ENCODE measurements around the gene HBZ.

- no peak for TF ChIP-seq POLR2A (IDR thresholded peaks at IDR 0.05; ENCODE audit: borderline replicate concordance, extremely low read depth, insufficient read depth, insufficient read length)
- no peak for TF ChIP-seq SP1 (IDR thresholded peaks at IDR 0.05; ENCODE audit: low read depth)
- no peak for TF ChIP-seq REST (IDR thresholded peaks at IDR 0.05; ENCODE audit: low read depth)
- TF ChIP-seq CTCF (IDR thresholded peaks at IDR 0.05 in 2 of 3, conservative IDR thresholded peaks at IDR 0.05 in 1 of 3; ENCODE audit: borderline replicate concordance in 1 of 3, insufficient read depth in 1 of 3, low read depth in 2 of 3, low read length in 2 of 3): peak; percentile 39 to 63 (median 61); a peak in 5 of 6 replicates
- no peak for TF ChIP-seq YY1 (IDR thresholded peaks at IDR 0.05; ENCODE audit: extremely low read depth, insufficient replicate concordance, low read depth, low read length)
- no peak for TF ChIP-seq ZBTB33 (IDR thresholded peaks at IDR 0.05; ENCODE audit: extremely low read depth, insufficient replicate concordance, low read length)
- TF ChIP-seq EZH2phosphoT487 (IDR thresholded peaks at IDR 0.05; ENCODE audit: borderline replicate concordance): no peak
- no peak for TF ChIP-seq SIN3A (IDR thresholded peaks at IDR 0.05; ENCODE audit: low read depth)
- no peak for TF ChIP-seq CBX3 (IDR thresholded peaks at IDR 0.05; ENCODE audit: low read depth)
- no peak for TF ChIP-seq FOSL1 (IDR thresholded peaks at IDR 0.05; ENCODE audit: low read depth)
- no peak for TF ChIP-seq EZH2 (IDR thresholded peaks at IDR 0.05)
- no peak for TF ChIP-seq POLR2AphosphoS5 (IDR thresholded peaks at IDR 0.05; ENCODE audit: low read depth, low read length)
Observed at GRCh38 chr16:117379-118365, 34.8 kb upstream of the HBZ start.

All from HCT116 (cell line).